HepG2 (cell line): ENCODE results near the gene RSF1. TPM values are rescaled to one million over a fixed set of nuclear protein-coding genes. Genes with fewer than 3 reads are reported as not detected.

Source experiments
- ARID2 ChIP-seq: sonication (generic); formaldehyde crosslinking; IDR thresholded peaks from 2 replicates; pipeline ENCODE4 v1.8.1; 2022; ENCODE audit warnings: mild to moderate bottlenecking, missing genetic modification reagents, borderline replicate concordance
- ATAD3A ChIP-seq: sonication (generic); formaldehyde crosslinking; IDR thresholded peaks from 2 replicates; pipeline ENCODE4 v1.4.0; 2020; ENCODE audit warnings: missing genetic modification reagents
- ATF7 ChIP-seq, 2 experiments: fragments of 450-650 bp in 1 of 2; sonication (generic) in 1 of 2; formaldehyde crosslinking in 1 of 2; IDR thresholded peaks; 2 replicates each; pipeline versions ENCODE4 v1.4.0 to v1.6.1; 2016 to 2020; ENCODE audit warnings: antibody characterized with exemption in 1 of 2, mild to moderate bottlenecking in 1 of 2, missing genetic modification reagents in 1 of 2
- FOXA1 ChIP-seq, 2 experiments: fragments of 450-650 bp in 1 of 2; sonication (generic) in 1 of 2; formaldehyde crosslinking in 1 of 2; IDR thresholded peaks; 2 replicates each; pipeline versions ENCODE4 v1.4.0 to v1.6.1; 2016 to 2020; ENCODE audit warnings: missing genetic modification reagents in 1 of 2
- GATAD2A ChIP-seq: IDR thresholded peaks from 2 replicates; pipeline ENCODE4 v1.6.1; 2016
- MXD4 ChIP-seq: IDR thresholded peaks from 2 replicates; pipeline ENCODE4 v1.6.1; 2016; ENCODE audit warnings: mild to moderate bottlenecking, missing biosample characterization, missing genetic modification reagents
- ONECUT2 ChIP-seq: sonication (generic); formaldehyde crosslinking; IDR thresholded peaks from 2 replicates; pipeline ENCODE4 v1.4.0; 2020; ENCODE audit warnings: missing genetic modification reagents
- POLR2G ChIP-seq: fragments of 200-400 bp; formaldehyde crosslinking; IDR thresholded peaks from 2 replicates; pipeline ENCODE4 v1.6.1; 2018; ENCODE audit warnings: mild to moderate bottlenecking, low read depth, low read length, moderate library complexity
- RFXANK ChIP-seq: IDR thresholded peaks from 2 replicates; pipeline ENCODE4 v1.6.1; 2016
- SALL1 ChIP-seq: sonication (generic); formaldehyde crosslinking; IDR thresholded peaks from 2 replicates; pipeline ENCODE4 v1.8.0; 2022; ENCODE audit warnings: mild to moderate bottlenecking, missing genetic modification reagents
- UBTF ChIP-seq: sonication (generic); formaldehyde crosslinking; IDR thresholded peaks from 2 replicates; pipeline ENCODE4 v1.4.0; 2020; ENCODE audit warnings: mild to moderate bottlenecking, missing genetic modification reagents
- ZNF572 ChIP-seq: sonication (generic); formaldehyde crosslinking; IDR thresholded peaks from 2 replicates; pipeline ENCODE4 v1.5.1; 2020; ENCODE audit warnings: mild to moderate bottlenecking, missing genetic modification reagents
- ZNF784 ChIP-seq: sonication (generic); formaldehyde crosslinking; IDR thresholded peaks from 2 replicates; pipeline ENCODE4 v1.5.1; 2020; ENCODE audit warnings: missing genetic modification reagents, mild to moderate bottlenecking, borderline replicate concordance
- ZSCAN22 ChIP-seq: sonication (generic); formaldehyde crosslinking; IDR thresholded peaks from 2 replicates; pipeline ENCODE4 v1.4.0; 2020; ENCODE audit warnings: mild to moderate bottlenecking, missing genetic modification reagents
- polyA plus RNA-seq, 8 experiments: library from polyadenylated mRNA; depleted of rRNA in 3 of 8; stranded (reverse) in 7 of 8; unstranded in 1 of 8; fragments of >200 nt; fragmentation: Illumina TruSeq in 4 of 8; extraction: Trizol in 4 of 8; gene quantifications; 2 replicates each; pipeline versions ENCODE4 v1.2.1 to v1.2.3, GENCODE V29; 2011 to 2016; ENCODE audit warnings: low read depth in 4 of 8, missing spikeins in 1 of 8, mixed read lengths in 1 of 8; ENCODE audit not compliant: insufficient read depth in 1 of 8
- total RNA-seq, 5 experiments: library from RNA; depleted of rRNA; stranded (reverse); fragments of >200 nt; fragmentation: Illumina TruSeq; extraction: Trizol; gene quantifications; 2 replicates each; pipeline ENCODE4 v1.2.3, GENCODE V29; 2016; ENCODE audit warnings: low read depth in 1 of 5
- TF ChIP-seq, protein P1 (sequence below): sonication (generic); formaldehyde crosslinking; IDR thresholded peaks from 2 replicates; pipeline ENCODE4 v1.4.0; 2020; ENCODE audit warnings: mild to moderate bottlenecking, missing genetic modification reagents
- TF ChIP-seq, protein P2 (sequence below): sonication (generic); formaldehyde crosslinking; IDR thresholded peaks from 2 replicates; pipeline ENCODE4 v1.5.0; 2020; ENCODE audit warnings: missing genetic modification reagents
- TF ChIP-seq, protein P3 (sequence below): sonication (generic); formaldehyde crosslinking; IDR thresholded peaks from 2 replicates; pipeline ENCODE4 v1.8.1; 2023; ENCODE audit warnings: mild to moderate bottlenecking, moderate library complexity, missing genetic modification reagents
- TF ChIP-seq, protein P4 (sequence below): IDR thresholded peaks from 2 replicates; pipeline ENCODE4 v1.6.1; 2012; ENCODE audit warnings: low read length, improper control_type of control experiment

Gene RSF1
- total and polyA plus RNA-seq, 2 of the 13 experiments (the other 11 are each of a cell fraction or from before 2014, with no cell fraction given) = 15.5 to 33.1 TPM

GRCh38 chr11:77820565-77821348, at the start of gene RSF1, which contains the start of gene AAMDC (continued):
- TF ChIP-seq ZNF784 (CRISPR knock-in tag) (no peak), GATAD2A (CRISPR knock-in tag) (peak; percentile 43; the same call in 1 of the 2 replicates), POLR2G (peak; percentile 78), ONECUT2 (CRISPR knock-in tag) (no peak), ARID2 (CRISPR knock-in tag) (no peak), FOXA1 (IDR thresholded peaks at IDR 0.05) (no peak), FOXA1 (CRISPR knock-in tag; IDR thresholded peaks at IDR 0.05) (peak; percentile 35; the same call in 1 of the 2 replicates), ATF7 (IDR thresholded peaks at IDR 0.05) (no peak), ATF7 (CRISPR knock-in tag; IDR thresholded peaks at IDR 0.05) (no peak), UBTF (no peak; the same call in 1 of the 2 replicates), RFXANK (CRISPR knock-in tag) (no peak), SALL1 (peak; percentile 81), ZSCAN22 (CRISPR knock-in tag) (no peak), ZNF572 (CRISPR knock-in tag) (0 out of 2 replicates have a peak, but pooled peaks have one; percentile 17), ATAD3A (no peak), MXD4 (CRISPR knock-in tag) (peak; percentile 72; the same call in 1 of the 2 replicates)
- TF ChIP-seq, protein P1, sequence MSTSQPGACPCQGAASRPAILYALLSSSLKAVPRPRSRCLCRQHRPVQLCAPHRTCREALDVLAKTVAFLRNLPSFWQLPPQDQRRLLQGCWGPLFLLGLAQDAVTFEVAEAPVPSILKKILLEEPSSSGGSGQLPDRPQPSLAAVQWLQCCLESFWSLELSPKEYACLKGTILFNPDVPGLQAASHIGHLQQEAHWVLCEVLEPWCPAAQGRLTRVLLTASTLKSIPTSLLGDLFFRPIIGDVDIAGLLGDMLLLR (CRISPR knock-in tag) = peak; percentile 27; the same call in 1 of the 2 replicates
- TF ChIP-seq, protein P2, sequence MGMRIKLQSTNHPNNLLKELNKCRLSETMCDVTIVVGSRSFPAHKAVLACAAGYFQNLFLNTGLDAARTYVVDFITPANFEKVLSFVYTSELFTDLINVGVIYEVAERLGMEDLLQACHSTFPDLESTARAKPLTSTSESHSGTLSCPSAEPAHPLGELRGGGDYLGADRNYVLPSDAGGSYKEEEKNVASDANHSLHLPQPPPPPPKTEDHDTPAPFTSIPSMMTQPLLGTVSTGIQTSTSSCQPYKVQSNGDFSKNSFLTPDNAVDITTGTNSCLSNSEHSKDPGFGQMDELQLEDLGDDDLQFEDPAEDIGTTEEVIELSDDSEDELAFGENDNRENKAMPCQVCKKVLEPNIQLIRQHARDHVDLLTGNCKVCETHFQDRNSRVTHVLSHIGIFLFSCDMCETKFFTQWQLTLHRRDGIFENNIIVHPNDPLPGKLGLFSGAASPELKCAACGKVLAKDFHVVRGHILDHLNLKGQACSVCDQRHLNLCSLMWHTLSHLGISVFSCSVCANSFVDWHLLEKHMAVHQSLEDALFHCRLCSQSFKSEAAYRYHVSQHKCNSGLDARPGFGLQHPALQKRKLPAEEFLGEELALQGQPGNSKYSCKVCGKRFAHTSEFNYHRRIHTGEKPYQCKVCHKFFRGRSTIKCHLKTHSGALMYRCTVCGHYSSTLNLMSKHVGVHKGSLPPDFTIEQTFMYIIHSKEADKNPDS (CRISPR knock-in tag) = no peak
- TF ChIP-seq, protein P3, sequence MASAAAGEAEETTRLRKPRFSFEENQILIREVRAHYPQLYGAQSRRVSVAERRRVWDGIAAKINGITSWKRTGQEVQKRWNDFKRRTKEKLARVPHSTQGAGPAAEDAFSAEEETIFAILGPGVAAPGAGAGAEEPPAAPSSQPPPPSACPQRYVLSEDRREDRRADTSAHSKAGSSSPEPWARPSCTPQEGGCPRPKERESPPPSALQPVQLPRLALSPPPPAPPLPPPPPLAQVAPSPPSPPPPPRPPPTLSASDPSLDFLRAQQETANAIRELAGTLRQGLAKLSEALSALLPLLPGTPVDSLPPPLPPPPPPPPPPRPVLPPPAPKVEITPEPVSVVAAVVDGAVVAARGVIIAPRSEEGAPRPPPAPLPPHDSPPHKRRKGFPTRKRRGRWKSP (CRISPR knock-in tag) = peak; percentile 96
- TF ChIP-seq, protein P4, sequence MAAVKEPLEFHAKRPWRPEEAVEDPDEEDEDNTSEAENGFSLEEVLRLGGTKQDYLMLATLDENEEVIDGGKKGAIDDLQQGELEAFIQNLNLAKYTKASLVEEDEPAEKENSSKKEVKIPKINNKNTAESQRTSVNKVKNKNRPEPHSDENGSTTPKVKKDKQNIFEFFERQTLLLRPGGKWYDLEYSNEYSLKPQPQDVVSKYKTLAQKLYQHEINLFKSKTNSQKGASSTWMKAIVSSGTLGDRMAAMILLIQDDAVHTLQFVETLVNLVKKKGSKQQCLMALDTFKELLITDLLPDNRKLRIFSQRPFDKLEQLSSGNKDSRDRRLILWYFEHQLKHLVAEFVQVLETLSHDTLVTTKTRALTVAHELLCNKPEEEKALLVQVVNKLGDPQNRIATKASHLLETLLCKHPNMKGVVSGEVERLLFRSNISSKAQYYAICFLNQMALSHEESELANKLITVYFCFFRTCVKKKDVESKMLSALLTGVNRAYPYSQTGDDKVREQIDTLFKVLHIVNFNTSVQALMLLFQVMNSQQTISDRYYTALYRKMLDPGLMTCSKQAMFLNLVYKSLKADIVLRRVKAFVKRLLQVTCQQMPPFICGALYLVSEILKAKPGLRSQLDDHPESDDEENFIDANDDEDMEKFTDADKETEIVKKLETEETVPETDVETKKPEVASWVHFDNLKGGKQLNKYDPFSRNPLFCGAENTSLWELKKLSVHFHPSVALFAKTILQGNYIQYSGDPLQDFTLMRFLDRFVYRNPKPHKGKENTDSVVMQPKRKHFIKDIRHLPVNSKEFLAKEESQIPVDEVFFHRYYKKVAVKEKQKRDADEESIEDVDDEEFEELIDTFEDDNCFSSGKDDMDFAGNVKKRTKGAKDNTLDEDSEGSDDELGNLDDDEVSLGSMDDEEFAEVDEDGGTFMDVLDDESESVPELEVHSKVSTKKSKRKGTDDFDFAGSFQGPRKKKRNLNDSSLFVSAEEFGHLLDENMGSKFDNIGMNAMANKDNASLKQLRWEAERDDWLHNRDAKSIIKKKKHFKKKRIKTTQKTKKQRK = no peak
